HG03060 (cell line): ENCODE results near the gene RBL2.
"Not testable (repeated sequence)": the region's sequence is repeated elsewhere in the genome, so short reads cannot be mapped to it uniquely, and the experiment has no call there.

Source experiments
- ATAC-seq: cut with Tn5 transposase; IDR thresholded peaks from one replicate; pipeline ENCODE4 v1.9.1; 2021; ENCODE audit warnings: low read depth, moderate number of reproducible peaks; ENCODE audit not compliant: unreplicated experiment

RBL2 gene

DNA sequence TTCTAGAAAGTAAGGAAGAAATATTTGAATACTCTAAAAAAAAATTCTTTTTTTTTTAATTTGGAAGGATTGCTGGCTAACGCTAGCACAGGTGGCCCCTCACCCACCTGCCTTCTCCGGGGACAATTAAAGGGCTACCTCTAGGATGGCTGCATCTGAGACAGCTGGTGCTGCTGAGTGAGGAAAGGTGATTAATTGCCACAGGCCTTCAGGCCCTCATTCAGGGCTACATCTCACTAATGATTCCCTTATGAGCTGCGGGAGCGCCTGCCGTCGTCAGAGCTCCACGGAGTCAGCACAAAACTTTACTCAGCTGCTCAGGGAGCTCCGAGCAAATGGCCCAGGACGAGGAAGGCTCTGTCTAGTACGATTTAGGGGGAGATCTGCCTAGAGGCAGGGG lies 95.8 kb downstream of the RBL2 start:
- ATAC-seq = no peak

DNA sequence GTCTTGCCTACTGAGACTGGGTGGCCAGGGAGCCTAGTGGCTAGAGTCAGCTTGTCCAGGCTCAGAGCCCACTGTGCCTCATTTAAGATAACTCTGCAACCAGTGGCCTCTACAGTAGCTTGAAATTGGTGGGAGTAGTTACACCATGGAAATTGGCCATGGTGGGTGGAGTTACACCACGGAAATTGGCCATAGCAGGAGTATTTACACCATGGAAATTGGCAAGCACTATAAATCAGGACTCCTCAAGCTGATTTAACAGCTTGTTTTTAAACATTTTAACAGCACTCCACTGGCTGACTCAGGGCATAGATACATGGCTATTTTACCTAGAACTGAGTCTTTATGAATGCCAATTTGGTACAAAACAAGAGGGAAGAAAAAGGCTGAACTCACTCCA lies 96.5 kb downstream of the RBL2 start:
- ATAC-seq = no peak

DNA sequence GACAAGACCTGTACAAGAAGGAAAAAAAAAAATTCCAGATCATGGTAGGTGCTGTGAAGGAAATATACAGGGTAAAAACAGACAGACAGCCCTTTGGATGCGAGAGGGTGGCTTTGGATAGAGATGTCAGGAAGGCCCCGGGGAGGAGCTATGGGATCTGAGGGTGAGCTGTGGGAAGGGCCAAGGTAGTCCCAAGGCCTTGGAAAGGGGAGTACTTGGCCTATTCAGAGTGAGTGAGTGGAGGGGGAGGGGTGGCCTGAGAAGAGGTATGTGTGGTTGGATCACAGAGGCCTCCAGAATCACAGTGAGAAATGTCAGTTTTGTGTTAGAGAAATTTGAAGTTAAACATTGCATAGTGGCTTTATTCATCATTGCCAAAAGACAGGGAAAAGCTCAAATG lies 99.9 kb downstream of the RBL2 start:
- no peak for ATAC-seq

DNA sequence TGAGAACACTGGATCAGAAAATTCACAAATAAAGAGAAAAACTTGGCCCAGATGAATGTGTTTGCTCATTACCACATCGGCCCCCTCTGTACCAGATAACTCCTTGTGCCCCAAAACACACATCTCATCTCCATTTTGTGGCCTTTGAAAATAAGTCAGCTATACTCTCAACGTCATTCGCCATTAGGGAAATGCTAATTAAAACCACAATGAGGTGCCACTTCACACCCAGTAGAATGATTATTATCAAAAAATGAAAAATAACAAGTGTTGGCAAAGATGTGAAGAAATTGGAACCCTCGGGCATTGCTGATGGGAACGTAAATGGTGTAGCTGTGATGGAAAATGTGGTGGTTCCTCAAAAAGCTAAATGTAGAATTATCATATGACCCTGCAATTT lies 103.4 kb downstream of the RBL2 start:
- ATAC-seq = no peak

DNA sequence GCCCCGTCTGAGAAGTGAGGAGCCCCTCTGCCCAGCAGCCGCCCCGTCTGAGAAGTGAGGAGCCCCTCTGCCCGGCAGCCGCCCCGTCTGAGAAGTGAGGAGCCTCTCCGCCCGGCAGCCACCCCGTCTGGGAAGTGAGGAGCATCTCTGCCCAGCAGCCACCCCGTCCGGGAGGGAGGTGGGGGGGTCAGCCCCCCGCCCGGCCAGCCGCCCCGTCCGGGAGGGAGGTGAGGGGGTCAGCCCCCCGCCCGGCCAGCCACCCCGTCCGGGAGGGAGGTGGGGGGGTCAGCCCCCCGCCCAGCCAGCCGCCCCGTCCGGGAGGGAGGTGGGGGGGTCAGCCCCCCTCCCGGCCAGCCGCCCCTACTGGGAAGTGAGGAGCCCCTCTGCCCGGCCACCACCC lies 105.1 kb downstream of the RBL2 start:
- ATAC-seq = not testable (repeated sequence)

DNA sequence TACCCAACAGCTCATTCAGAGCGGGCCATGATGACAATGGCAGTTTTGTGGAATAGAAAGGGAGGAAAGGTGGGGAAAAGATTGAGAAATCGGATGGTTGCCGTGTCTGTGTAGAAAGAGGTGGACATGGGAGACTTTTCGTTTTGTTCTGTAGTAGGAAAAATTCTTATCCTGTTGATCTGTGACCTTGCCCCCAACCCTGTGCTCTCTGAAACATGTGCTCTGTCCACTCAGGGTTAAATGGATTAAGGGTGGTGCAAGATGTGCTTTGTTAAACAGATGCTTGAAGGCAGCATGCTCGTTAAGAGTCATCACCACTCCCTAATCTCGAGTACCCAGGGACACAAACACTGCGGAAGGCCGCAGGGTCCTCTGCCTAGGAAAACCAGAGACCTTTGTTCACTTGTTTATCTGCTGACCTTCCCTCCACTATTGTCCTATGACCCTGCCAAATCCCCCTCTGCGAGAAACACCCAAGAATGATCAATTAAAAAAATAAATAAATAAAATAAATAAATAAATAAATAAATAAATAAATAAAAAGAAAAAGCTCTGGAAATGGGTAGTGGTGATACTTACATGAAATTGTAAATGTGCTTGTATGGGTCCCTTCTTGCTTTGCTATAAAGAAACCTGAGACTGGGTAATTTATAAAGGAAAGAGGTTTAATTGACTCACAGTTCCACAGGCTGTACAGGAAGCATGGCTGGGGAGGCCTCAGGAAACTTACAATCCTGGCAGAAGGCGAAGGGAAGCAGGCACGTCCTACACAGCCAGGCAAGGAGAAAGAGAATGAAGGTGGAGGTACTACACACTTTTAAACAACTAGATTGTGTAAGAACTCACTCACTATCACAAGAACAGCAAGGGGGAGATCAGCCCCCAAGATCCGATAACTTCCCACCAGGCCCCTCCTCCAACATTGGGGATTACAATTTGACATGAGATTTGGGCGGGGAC lies 105.8 kb downstream of the RBL2 start:
- not testable (repeated sequence) for ATAC-seq
